ENCODE data around the gene DOCK9.
A peak's percentile ranks its signal among the peaks of the same experiment; 100 is the strongest.

DOCK9 gene

GRCh38 chr13:98977568-98978265 is at the start of gene DOCK9:
Gene DOCK9, minus strand, starts transcription at chr13:98978064. Its CDS starts 155 bp downstream, at chr13:98977909.
- H3K4me3 ChIP-seq: peak within 1 kb of the TSS; percentile 40 to 46
- no peak for TF ChIP-seq CTCF (IDR thresholded peaks at IDR 0.05)
- no peaks in the 10 kb centered on the region for H3K36me3 ChIP-seq
- H3K27me3 ChIP-seq: no peaks in the 10 kb centered on the region
- H3K4me1 ChIP-seq: peaks cover 0 to 32% (median 12%) of the 10 kb centered on the region in 4 donors
- peak within 1 kb of the TSS; percentile 19 to 20 for H3K27ac ChIP-seq
- no peaks in the 10 kb centered on the region for H3K9me3 ChIP-seq
- intact Hi-C loops (cut with DNase I; ENCODE audit: low total_unique reads): no loop called here
- peak in 1 of 2 donors; percentile 72 for DNase-seq

GRCh38 chr13:99027260-99027659 is 49.4 kb upstream of the DOCK9 start:
- Histone ChIP-seq H3K36me3 (no peaks in the 10 kb centered on the region), H3K4me3 (no peak overlapping the region), H3K27ac (no peak overlapping the region), H3K27me3 (no peaks in the 10 kb centered on the region), H3K4me1 (no peaks in the 10 kb centered on the region), H3K9me3 (peaks cover 0 to 4% (median 0%) of the 10 kb centered on the region in 3 donors)
- intact Hi-C loops (cut with DNase I; ENCODE audit: low total_unique reads): no loop called here
- TF ChIP-seq CTCF (IDR thresholded peaks at IDR 0.05): no peak
- DNase-seq: no peak

- no peak overlapping the region for H3K27ac ChIP-seq
- no peaks in the 10 kb centered on the region for H3K36me3 ChIP-seq
- no peaks in the 10 kb centered on the region for H3K27me3 ChIP-seq
- intact Hi-C loops (cut with DNase I; ENCODE audit: low total_unique reads): no loop called here
- no peak for TF ChIP-seq CTCF (IDR thresholded peaks at IDR 0.05)
- H3K4me3 ChIP-seq: no peak overlapping the region
- no peaks in the 10 kb centered on the region for H3K4me1 ChIP-seq
- DNase-seq: no peak
- no peaks in the 10 kb centered on the region for H3K9me3 ChIP-seq
Measured at GRCh38 chr13:99022941-99023340, 45.1 kb upstream of the DOCK9 start.

- Histone ChIP-seq H3K9me3 (no peaks in the 10 kb centered on the region), H3K27ac (no peak overlapping the region), H3K36me3 (no peaks in the 10 kb centered on the region), H3K4me1 (peaks cover 0 to 5% (median 0%) of the 10 kb centered on the region in 4 donors), H3K27me3 (no peaks in the 10 kb centered on the region), H3K4me3 (no peak overlapping the region)
- no peak for TF ChIP-seq CTCF (IDR thresholded peaks at IDR 0.05)
- intact Hi-C loops (cut with DNase I; ENCODE audit: low total_unique reads): no loop called here
- no peak for DNase-seq
Measured at GRCh38 chr13:99018418-99019180, 40.7 kb upstream of the DOCK9 start.

- Histone ChIP-seq H3K9me3 (no peaks in the 10 kb centered on the region), H3K4me1 (peaks cover 0 to 5% (median 0%) of the 10 kb centered on the region in 4 donors), H3K27ac (no peak overlapping the region), H3K27me3 (no peaks in the 10 kb centered on the region), H3K4me3 (no peak overlapping the region), H3K36me3 (no peaks in the 10 kb centered on the region)
- intact Hi-C loops (cut with DNase I; ENCODE audit: low total_unique reads): no loop called here
- TF ChIP-seq CTCF (IDR thresholded peaks at IDR 0.05): no peak
- DNase-seq: no peak
Measured at GRCh38 chr13:99015606-99016490, 38.0 kb upstream of the DOCK9 start.

Data from tibial artery (tissue), 4 donors.